ENCODE results near the gene ZNF467.

Gene ZNF467

DNA sequence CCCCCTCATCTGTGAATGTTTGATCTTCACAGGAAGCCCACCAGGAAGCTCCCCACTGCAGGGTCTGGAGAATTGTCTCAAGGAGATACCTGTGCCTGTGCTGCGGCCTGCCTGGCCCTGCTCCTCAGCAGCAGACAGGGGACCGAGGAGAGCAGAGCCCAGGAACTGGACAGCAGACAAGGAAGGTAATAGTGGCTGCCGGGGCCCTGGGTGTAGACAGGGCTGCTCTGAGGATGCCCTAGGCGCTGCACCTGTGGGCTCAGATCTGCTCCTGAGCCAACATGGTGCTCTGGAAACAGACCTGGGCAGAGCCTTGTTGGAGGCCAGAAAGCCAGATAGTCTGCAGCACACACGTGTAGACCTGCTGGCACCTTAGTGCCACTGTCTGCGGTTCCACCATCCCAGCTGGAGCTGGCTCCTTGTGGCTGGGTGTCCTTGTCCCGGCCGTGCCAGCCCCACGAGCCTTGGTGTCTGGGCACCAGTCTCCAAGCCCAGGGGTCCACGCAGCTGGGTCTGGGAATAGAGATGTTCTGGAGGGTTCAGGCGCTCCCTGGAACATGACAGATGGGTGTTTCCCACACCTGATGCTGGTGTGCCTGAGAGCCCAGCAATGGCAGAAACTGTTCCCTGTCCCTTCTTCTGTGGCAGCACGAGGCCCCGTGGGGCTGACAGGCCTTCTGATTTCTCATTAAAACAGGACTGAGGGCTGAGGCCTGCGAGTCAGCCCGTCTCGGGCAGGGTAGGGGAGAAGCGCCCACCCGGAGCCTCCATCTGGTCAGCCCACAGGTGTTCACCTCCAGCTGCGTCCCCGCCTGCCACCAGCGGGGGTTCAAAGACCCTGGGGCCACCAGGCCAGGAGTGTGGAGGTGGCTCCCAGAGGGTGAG is 44.7 kb downstream of the ZNF467 start:
- Histone ChIP-seq H3K4me3 (ENCODE audit: low read length) (no peak overlapping the region), H3K79me2 (ENCODE audit: low read length) (no peaks in the 10 kb centered on the region), H3K9me2 (replicated peaks; ENCODE audit: insufficient read depth, low read length) (no peaks in the 10 kb centered on the region), H3K4me1 (ENCODE audit: low read length) (no peaks in the 10 kb centered on the region), H3F3A (ENCODE audit: insufficient read depth, low read length) (no peaks in the 10 kb centered on the region), H3K4me2 (ENCODE audit: low read depth, low read length) (no peak overlapping the region), H3K9ac (ENCODE audit: low read length) (no peak overlapping the region), H2AFZ (ENCODE audit: low read length) (no peak overlapping the region), H4K20me1 (ENCODE audit: insufficient read depth, low read length) (no peaks in the 10 kb centered on the region), H3K9me3 (replicated peaks; ENCODE audit: insufficient read depth, low read length) (no peaks in the 10 kb centered on the region), H3K27ac (ENCODE audit: low read length) (no peak overlapping the region), H3K27me3 (replicated peaks; ENCODE audit: insufficient read depth, low read length) (no peaks in the 10 kb centered on the region), H3K36me3 (replicated peaks; ENCODE audit: insufficient read depth, low read length) (no peaks in the 10 kb centered on the region)
- TF ChIP-seq EZH2phosphoT487 (IDR thresholded peaks at IDR 0.05; ENCODE audit: low read length) (no peak), EZH2 (optimal IDR thresholded peaks at IDR 0.05; ENCODE audit: low read depth, low read length) (no peak)
- DNase-seq, result no peak

GRCh38 chr7:149727899-149728476 is 45.4 kb downstream of the ZNF467 start:
- H3K9ac ChIP-seq (ENCODE audit: low read length), result no peak overlapping the region
- DNase-seq, result no peak
- no peaks in the 10 kb centered on the region for H3K9me2 ChIP-seq (replicated peaks; ENCODE audit: insufficient read depth, low read length)
- H3K27ac ChIP-seq (ENCODE audit: low read length), result no peak overlapping the region
- H3K4me1 ChIP-seq (ENCODE audit: low read length), result no peaks in the 10 kb centered on the region
- no peak overlapping the region for H3K4me3 ChIP-seq (ENCODE audit: low read length)
- no peaks in the 10 kb centered on the region for H3K79me2 ChIP-seq (ENCODE audit: low read length)
- H2AFZ ChIP-seq (ENCODE audit: low read length), result no peak overlapping the region
- TF ChIP-seq EZH2 (optimal IDR thresholded peaks at IDR 0.05; ENCODE audit: low read depth, low read length) (no peak), CTCF (IDR thresholded peaks at IDR 0.05; ENCODE audit: low read length) (no peak), EZH2phosphoT487 (IDR thresholded peaks at IDR 0.05; ENCODE audit: low read length) (no peak)
- H3F3A ChIP-seq (ENCODE audit: insufficient read depth, low read length), result no peaks in the 10 kb centered on the region
- H3K4me2 ChIP-seq (ENCODE audit: low read depth, low read length), result no peak overlapping the region
- no peaks in the 10 kb centered on the region for H4K20me1 ChIP-seq (ENCODE audit: insufficient read depth, low read length)
- no peaks in the 10 kb centered on the region for H3K36me3 ChIP-seq (replicated peaks; ENCODE audit: insufficient read depth, low read length)
- H3K27me3 ChIP-seq (replicated peaks; ENCODE audit: insufficient read depth, low read length), result no peaks in the 10 kb centered on the region
- H3K9me3 ChIP-seq (replicated peaks; ENCODE audit: insufficient read depth, low read length), result no peaks in the 10 kb centered on the region

- H4K20me1 ChIP-seq (ENCODE audit: insufficient read depth, low read length), result no peaks in the 10 kb centered on the region
- H3K4me3 ChIP-seq (ENCODE audit: low read length), result no peak overlapping the region
- TF ChIP-seq CTCF (IDR thresholded peaks at IDR 0.05; ENCODE audit: low read length) (no peak), EZH2phosphoT487 (IDR thresholded peaks at IDR 0.05; ENCODE audit: low read length) (no peak), EZH2 (optimal IDR thresholded peaks at IDR 0.05; ENCODE audit: low read depth, low read length) (no peak)
- H3K79me2 ChIP-seq (ENCODE audit: low read length), result no peaks in the 10 kb centered on the region
- H3K4me1 ChIP-seq (ENCODE audit: low read length), result no peaks in the 10 kb centered on the region
- H3K9ac ChIP-seq (ENCODE audit: low read length), result no peak overlapping the region
- no peaks in the 10 kb centered on the region for H3K36me3 ChIP-seq (replicated peaks; ENCODE audit: insufficient read depth, low read length)
- no peak overlapping the region for H3K4me2 ChIP-seq (ENCODE audit: low read depth, low read length)
- no peak overlapping the region for H2AFZ ChIP-seq (ENCODE audit: low read length)
- no peak for DNase-seq
- no peaks in the 10 kb centered on the region for H3K9me3 ChIP-seq (replicated peaks; ENCODE audit: insufficient read depth, low read length)
- H3K27ac ChIP-seq (ENCODE audit: low read length), result no peak overlapping the region
- H3K9me2 ChIP-seq (replicated peaks; ENCODE audit: insufficient read depth, low read length), result no peaks in the 10 kb centered on the region
- H3F3A ChIP-seq (ENCODE audit: insufficient read depth, low read length), result no peaks in the 10 kb centered on the region
- no peaks in the 10 kb centered on the region for H3K27me3 ChIP-seq (replicated peaks; ENCODE audit: insufficient read depth, low read length)
Measured at GRCh38 chr7:149727053-149727898, 46.1 kb downstream of the ZNF467 start.
